IPS DF 19.7 (cell line): ENCODE results near the gene COL4A2.
"Not testable (repeated sequence)": the region's sequence is repeated elsewhere in the genome, so short reads cannot be mapped to it uniquely, and the experiment has no call there.

Experiments
- DNase-seq: peaks from one replicate; pipeline ENCODE4 v3.0.0-alpha.2; 2013; ENCODE audit warnings: low read depth, low spot score

The COL4A2 gene

DNA sequence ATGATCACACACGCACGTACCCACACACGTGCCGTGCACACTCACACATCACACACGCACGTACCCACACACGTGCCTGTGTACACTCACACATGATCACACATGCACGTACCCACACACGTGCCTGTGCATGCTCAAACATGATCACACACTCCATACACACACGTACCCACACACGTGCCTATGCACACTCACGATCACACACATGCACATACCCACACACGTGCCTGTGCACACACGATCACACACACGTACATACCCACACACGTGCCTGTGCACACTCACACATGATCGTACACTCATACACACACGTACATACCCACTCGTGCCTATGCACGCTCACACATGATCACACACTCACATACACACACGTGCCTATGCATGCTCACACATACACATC is 167.6 kb downstream of the COL4A2 start:
- DNase-seq: no peak

DNA sequence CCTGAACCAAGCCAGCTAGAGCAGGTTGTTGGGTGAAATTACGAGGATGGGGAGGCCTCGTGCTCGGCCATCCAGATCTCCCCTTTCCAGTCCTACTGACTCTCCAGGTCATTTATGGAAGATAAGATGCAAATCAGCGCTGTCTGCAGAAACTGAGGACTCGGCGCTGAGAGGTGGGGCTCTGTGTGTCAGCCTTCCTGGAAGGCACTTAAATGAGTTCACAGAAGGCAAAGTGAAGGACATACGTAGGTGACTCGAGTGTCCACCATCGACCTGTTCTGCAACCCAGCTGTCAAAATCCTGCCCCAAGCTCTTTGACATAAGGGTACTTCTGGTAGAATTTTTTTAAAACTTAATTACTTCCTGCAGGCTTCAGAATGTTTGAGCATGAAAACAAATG is 168.0 kb downstream of the COL4A2 start:
- DNase-seq: no peak

GRCh38 chr13:110475550-110476219 is 168.6 kb downstream of the COL4A2 start:
- no peak for DNase-seq

DNA sequence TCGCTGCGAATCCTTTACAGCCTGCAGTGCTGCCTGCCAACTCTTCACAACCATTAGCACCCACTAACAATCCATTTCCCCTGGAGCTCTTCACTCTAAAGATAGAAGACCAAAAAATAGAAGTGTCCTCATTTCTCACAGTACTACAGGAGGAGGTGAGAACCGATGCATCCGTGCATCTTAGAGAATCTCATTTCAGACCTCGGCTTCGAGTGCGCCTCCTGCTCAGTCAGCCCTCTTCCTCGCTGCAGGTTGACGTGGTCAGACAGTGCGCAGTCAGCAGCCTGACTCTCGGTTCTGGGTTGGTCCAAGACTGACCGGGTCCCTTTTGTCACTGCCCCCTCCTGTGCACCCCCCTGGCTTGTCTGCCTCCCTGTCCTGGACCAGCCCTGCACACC is 169.1 kb downstream of the COL4A2 start:
- no peak for DNase-seq

DNA sequence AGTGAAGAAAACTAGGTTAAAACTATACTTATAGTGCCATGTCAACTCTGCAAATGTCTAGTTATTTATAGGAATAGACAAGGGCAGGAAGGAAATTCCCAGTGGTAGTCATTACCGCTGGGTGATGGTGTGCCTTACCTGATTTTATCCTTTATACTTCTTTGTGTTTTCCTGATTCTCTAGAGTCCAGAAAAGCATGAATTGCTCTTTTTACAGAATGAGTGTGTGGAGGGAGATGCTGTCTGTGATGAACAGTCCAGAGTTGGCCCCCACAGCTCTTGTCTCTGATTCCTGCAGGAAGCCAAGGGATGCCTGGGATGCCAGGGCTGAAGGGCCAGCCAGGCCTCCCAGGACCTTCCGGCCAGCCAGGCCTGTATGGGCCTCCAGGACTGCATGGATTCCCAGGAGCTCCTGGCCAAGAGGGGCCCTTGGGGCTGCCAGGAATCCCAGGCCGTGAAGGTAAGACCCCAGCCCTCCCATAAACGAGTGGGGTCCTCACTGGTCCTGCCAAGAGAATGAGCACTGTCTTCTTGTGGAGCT is 170.7 kb downstream of the COL4A2 start:
- DNase-seq: no peak

DNA sequence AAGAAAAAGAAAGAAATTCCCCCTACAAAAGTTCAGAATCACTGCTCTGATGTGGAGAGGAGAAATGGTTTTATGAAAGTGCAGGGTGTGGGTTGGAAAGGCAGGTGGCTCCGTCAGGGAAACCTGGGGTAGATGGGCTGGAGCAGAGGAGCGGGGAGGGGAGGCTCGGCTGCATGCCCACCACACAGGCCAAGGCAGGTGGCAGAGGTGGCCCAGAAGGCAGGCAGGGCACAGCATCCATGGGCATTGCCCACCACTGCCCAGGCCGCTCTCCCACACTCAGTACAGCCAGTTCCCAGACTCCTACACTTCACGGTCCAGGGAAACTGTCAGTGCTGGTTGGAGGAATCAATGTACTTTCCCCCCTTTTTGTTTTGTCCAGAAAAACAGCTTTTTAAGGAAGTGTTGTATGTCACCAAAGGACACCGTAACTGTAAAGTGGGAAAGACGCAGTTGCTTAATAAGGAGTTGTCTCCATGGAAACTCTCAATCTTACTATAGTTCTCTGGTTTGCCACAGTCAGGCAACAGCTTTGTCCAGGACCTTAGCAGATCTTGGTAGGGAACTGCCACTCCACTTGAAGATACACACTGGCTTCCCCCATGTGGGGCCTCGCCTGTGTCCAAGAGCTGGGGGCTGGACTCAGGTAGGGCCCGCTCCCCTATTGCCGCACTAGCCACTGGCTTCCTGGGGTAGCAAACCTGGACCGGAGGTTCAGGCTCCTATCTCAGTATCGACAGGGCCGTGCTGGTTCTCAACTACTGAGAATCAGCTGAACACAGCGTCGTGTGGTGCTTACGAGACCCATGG is 171.5 kb downstream of the COL4A2 start:
- DNase-seq: no peak

- no peak for DNase-seq
Observed at GRCh38 chr13:110479215-110479545, 172.1 kb downstream of the COL4A2 start.

DNA sequence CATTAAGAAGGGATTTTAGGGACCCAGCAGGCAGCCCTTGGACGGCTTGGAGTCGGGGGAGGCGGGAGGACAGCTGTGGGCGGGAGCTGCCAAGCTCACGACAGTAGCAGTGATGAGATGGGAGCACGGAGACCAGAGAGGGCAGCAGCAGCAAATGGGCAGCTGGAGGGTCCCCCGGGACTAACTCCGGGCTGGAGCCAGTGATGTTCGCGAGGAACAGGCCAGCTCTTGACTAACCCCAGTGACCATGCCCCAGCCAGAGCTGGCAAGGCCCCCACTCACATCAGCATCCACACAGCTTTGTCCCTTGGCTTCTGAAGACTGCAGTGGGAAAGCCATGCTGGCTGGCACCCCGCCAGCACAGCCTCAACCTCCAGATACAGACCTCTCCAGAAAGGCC is 172.6 kb downstream of the COL4A2 start:
- DNase-seq: no peak

- no peak for DNase-seq
Observed at GRCh38 chr13:110480161-110480560, 173.1 kb downstream of the COL4A2 start.

DNA sequence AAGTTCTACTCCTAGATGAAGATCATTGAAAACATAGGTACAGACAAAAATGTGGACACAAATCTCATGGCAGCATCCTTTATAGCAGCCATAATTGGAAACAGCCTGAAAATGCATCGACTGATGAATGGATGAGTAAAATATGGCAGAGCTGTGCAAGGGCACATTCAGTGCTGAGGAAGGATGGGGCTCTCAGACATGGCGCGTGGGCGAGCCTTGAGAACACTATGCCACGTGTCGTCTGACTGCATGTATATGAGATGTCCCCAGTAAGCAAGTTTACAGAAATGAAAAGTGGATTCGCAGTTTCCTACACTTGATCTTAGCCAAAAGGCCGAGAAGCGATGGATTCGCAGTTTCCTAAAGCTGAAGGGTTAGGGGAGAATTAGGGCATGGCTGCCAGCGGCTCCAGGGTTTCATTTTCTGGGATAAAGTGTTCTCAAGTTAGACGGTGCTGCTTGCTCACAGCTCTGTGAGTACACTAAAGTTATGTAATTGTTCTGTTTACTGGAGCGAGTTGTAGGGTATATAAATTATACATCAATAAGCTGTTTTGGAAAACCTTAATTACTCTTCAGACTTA is 176.4 kb downstream of the COL4A2 start:
- DNase-seq: no peak

DNA sequence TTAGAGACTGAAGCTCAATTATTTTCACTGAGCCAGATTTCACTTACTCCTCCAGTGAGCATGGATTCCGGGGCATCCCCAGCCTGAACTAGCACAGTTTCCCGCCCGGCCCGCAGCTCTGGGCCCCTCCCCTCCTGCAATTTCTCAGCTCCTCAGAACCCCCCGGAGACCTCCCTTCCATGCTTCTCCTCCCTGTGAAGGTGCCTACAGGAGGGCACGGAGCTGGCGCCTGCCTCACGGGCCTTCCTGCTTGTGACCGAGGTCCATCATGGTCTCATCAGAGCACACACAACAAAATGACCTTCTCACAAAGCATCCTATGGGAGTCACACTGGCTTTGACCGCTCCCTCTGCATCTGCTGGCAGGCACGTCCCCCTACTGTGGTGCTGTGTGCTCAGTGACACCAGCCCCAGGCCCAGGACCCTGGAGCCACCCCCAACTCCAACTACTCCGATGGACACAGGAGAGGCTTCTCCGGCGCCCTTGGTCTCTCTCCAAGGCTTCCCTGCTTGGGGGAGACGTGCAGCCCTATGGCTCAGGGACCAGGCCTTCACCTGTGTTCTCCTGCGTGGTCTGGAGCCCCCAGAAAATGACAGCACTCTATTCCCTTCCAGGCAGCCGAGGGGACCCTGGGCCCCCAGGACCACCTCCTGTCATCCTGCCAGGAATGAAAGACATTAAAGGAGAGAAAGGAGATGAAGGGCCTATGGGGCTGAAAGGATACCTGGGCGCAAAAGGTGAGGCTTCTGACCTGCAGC is 177.4 kb downstream of the COL4A2 start:
- DNase-seq: no peak

GRCh38 chr13:110485604-110486003 is 178.5 kb downstream of the COL4A2 start:
- DNase-seq: peak; percentile 76

GRCh38 chr13:110486061-110486715 is 179.1 kb downstream of the COL4A2 start:
- DNase-seq: no peak

GRCh38 chr13:110486880-110487279 is 179.8 kb downstream of the COL4A2 start:
- DNase-seq: not testable (repeated sequence)

DNA sequence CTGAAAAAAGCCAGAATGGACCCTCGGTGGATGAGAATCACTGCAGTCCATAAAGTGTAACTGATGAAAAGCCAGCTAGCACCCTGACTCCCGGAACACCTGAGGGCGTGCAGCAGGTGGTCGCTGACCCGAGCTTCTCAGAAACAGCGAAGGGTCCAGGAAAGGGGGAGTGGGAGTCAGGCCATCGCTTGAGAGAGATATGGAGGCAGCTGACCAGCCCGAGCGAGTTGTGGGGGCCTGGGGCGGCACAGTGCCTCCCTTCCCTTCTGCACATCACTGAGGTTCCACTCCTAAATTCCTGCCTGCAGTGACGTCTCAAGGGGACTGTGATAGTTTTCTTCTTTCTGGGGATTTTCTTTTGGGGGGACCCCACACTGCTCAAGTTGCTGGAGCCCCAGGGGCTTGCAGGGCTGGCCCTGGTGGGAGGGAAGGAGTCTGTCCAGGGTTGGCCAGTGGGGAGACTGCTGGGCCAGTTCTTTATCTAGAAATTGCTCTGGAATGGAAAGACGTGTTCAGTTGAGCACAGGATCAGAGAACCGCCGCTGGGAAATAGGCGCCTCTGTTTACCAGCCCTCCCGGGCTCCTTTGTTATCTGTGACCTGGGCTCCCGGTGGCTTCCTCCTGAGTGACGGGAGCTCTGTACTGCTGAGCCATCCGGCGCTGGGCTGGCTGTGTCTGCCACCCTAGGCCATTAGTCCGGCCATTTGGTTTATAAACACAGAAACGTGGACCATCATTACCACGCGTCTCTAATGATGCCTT is 183.1 kb downstream of the COL4A2 start:
- DNase-seq: no peak

- no peak for DNase-seq
Observed at GRCh38 chr13:110491869-110492678, 185.0 kb downstream of the COL4A2 start.

DNA sequence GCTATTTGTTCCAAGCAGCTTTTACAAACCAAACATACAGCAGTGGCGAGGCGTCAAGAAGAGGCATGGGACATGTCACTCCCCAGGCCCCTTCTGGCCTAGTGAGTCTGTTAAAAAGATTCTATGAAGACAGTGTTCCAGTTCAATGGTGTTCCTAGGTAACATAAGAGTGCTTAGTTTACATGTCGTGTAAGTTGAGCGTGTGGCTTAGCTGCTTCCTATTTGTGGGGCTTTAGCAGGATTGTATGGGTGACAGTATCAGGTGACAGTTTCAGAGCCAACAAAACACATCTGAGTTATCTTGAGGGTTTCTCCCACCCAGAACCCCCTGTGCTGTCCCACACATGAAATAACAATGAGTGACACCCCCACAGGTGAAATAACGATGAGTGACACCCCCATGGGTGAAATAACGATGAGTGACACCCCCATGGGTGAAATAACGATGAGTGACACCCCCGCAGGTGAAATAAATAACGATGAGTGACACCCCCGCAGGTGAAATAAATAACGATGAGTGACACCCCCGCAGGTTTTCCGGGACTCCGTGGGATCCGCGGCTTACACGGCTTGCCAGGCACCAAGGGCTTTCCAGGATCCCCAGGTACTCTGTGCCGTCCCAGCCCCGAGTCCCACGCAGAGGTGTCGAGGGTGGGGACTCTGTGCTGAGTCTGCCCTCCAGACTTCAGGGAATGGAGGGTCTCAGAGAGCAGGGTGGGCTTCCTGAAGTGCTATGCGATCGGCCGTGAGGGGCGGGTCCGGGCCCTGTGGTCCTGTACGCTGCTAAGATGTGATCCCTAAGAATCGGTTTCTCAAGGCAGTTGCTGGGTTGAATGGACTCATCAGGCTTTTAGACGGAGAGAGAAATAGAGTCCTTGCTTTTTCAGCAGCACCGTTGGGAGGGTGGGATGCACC is 185.9 kb downstream of the COL4A2 start:
- no peak for DNase-seq

DNA sequence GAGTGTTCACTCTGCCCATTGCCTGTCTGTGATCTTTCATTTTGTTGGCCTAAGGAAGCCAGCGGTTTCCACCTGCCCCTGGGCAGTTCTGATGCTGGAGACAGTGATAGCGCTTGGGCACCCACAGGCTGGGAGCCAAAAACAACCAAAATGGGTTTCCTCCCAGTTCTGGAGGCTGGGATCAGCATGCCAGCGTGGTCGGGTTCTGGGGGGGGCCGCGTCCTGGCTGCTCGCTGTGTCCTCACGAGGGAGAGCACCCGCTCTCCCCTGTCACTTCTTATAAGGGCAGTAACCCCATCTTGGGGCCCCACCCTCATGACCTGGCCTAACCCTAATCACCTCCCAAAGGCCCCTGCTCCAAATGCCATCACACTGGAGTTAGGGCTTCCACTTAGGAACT is 186.5 kb downstream of the COL4A2 start:
- DNase-seq: no peak

DNA sequence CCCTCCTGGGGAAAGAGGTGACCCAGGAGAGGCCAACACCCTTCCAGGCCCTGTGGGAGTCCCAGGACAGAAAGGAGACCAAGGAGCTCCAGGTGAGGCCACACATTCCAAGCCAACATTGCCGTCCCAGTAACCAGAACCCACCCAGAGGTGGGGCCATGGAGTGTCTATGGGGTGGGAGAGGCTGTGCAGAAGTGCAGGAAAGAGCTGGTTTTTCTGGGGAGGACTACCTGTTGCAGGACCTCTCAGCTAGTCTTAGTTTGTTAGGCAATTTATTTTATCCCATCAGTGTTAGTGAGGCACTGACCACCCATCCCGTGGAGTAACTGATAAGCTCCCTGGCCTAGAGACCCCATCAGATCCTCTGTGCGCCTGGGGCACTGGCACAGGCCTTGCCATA is 188.3 kb downstream of the COL4A2 start:
- DNase-seq: no peak
